ENCODE data around the gene TTLL12.

TTLL12 gene

DNA sequence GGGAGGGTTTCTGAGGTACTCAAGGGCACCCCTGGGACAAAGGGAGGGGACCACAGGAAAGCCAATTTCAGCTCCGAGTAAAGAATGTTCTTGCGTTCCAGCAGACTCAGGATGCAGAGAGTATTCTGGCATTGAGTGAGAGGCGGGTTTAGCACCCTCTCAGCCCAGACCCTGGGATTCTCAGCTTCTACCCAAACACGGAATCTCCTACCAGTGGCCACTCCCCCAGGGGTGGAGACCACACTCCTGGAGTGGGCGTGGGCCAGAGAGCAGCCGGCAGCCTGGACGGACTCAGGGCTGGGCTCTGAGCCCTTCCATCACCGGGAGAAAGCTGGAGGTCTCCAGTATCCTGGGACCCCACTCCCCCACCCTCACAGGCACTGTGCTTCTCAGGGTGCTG is 26.1 kb upstream of the TTLL12 start:
- no peak for DNase-seq

DNA sequence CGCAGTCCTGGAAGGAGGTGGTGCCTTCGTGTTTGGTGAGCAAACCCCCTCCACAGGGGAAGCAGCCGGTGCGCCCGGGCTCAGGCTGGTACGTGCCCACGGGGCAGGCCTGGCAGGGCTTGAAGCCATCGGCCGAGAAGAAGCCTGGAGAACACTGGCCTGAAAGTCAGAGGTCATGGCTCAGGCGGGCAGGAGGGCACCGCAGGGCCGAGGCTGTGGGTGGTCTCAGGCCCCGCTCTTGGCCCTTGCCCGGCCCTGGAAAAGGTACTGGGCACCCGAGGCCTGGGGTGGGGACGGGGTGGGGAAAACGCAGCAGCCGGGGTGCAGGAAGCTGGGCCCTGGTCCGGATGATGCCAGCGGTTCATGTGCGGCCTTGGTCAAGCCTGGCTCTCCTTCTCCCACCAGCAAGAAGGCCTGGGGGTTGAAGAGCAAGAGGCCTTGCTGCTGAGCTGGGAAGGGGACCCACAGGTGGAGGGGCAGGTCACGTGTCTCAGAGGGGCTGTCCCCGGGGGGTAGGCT is 25.6 kb upstream of the TTLL12 start:
- DNase-seq, result no peak

DNA sequence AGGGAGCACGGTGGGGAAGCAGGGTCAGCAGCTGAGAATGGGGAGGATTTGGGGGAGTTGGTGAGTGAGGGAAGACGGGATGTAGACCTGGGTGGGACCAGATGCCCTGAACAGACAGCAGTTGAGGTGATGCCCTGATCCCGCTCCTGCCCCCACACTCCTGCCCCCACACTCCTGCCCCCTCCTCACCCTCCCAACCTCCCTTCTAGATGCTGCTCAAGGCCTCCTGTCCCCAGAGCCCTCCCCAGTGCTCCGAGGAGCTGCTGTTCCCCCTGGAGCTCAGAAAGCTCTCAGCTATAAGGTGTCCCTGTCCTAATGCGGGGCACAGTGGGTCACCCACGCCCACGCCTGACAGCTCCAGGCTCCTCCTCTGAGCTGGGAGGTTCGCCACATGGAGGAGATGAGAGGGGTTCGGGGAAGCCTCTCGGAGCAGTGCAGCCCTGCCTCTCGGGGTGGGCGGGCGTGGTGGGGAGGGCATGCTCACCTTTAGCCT is 25.1 kb upstream of the TTLL12 start:
- no peak for DNase-seq

GRCh38 chr22:43210631-43211515 is 23.9 kb upstream of the TTLL12 start:
- DNase-seq, result no peak

DNA sequence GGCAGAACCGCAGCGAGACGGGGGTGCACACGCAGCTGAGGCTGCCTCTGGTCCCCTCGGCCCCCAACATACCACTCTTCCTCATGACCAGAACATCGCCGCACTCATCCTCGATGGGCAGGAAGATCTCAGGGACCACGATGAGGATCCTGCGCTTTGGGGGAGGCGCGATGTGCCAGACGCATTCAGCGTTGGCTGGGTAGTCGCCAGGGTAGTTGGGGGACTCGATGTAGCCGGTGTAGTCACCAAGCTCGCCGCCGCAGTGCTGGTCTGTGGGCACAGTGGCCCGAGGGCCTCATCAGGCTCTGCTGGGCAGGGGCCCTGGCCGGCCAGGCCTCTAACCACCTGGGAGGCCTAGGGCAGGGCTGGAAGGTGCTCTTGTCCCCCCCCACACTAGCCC is 23.0 kb upstream of the TTLL12 start:
- DNase-seq, result no peak

- DNase-seq, result no peak
Observed at GRCh38 chr22:43209523-43209890, 22.6 kb upstream of the TTLL12 start.

DNA sequence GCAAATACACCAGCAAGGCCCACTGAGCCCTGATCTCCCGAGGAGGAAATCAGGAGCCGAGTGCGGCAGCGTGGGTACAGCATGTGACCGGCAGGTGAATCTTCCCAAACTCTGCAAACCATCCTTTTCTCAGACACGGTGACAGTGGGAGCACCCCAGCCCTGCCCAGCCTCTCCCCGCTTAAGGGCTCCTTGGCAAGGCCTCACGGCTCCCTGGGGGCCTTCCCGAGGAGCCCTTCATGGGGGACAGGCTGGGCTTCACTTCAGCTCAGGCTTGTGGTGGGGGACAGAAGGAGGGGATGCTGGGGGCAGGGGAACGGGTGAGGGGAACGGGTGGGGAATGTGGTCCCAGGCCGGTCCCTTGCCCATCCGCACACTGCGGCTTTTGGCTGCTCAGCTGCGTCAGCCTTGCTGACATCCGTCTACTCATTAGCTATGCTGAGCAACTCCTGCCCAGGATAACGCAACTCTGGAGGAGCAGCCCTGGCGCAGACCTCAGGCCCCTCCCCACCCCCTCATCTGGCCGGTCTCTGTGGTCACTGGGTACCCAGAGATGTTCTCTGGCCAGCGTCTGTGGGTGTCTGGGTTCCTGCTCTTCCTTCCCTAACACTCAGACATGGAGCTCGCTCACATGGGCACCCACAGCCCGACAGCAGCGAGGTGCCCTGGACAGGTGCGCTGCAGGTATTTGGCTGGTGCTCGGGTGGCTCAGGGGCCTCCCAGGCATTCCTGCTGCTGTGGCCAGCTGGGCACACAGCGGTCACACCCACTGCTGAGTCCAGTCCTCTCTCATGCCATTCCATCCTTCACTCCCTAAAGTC is 22.0 kb upstream of the TTLL12 start:
- DNase-seq, result no peak

DNA sequence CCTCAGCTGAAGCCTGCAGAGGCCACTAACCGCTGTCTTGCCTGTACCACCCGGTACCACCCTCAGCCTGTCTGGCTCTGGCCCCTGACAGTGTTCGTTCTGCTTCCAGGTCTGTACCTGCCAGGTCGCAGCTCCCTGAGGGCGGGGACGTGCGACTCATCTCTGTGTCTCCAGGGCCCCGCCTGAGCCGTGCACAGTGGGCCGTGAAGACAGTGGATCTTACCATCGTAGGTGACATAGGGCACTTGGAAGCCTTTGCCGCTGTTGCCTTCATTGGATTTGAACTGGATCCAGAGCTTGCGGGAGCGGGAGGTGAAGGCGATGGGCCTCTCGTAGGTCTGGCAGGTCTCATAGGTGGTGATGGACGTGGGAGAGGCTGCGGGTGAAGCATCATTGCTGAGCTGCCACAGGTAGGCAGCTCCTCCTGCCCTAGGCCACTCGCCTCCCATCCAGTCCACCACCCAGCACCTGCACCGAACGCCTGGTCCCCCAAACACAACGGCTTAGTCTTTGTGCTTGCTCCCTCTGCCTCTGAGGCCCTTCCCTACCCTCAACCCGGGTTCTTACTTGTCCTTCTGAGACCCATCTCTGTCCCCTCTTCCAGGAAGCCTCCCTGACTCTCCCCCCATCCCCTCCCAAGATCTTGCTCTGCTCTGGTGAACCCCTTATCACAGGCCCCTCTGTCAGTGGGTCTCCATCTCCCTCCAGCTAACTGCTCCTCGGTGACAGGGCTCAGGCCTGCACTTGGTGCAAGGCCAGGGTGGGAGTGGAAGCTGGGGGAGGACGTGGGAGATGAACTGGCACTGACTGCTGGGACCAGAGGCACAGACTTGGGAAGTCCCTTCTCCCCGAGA is 21.1 kb upstream of the TTLL12 start:
- no peak for DNase-seq

DNA sequence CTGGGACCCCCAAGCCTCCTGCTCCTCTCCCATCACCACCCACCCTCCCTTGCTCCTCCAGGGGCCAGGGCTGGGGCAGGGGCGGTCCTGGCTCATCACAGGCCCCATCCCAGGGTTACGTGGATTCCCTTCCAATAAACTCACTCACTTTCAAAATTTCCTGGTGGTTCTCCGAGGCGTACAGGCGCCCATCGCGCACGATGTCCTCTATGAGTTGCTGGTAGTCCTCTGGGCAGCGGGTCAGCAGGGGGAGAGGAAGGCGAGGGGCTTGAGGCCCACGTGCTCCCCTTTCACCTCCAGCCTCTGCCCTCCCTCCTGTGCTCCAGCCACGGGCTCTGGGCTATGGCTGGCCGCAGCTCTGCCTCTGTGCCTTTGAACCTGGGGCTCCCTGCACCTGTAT is 20.5 kb upstream of the TTLL12 start:
- DNase-seq, result no peak

- DNase-seq, result no peak
Observed at GRCh38 chr22:43206509-43207161, 19.7 kb upstream of the TTLL12 start.

GRCh38 chr22:43205748-43206508 is 19.0 kb upstream of the TTLL12 start:
- DNase-seq, result no peak

DNA sequence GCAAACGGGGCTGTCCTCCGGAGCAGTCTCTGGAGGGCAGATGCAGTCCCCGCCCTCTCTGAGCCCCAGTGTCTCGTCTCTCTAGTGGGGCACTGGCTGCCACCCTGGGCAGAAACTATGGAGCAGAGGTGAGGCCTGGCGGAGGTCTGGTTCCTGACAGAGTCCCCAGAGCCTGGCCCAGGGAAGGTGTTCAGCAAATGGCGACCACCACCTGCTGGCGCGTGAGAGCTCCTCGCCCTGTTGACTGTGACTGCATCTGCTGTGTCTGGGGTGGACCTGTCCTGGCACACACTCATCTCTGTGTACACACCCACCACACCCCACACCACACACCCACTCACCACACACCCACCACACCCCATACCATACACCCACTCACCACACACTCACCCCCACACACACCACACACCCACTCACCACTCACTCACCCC is 18.3 kb upstream of the TTLL12 start:
- no peak for DNase-seq

DNA sequence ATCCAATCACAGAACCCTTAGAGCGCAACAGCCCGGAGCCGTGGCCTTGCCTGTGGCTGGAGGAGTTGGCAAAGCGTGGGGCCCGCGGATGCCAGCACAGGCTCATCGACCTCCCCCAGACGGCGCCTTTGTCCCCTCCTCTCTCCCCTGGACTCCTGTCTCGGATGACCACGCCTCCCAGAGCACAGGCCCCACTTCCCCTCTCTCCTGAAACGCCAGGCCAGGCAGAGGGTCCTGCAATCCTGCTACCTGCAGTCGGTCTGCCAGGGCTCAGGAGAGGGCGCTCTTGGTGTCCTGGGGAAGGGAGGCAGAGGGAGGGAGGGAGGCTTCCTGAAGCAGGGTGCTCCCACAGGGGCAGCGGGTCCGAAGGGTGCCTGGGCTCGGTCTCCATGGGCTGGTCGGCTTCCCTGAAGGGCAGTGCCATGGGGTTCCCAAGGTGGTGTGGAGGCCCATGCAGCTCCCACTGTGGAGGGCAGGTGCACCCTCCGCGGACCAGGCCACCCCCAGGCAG is 16.6 kb upstream of the TTLL12 start:
- no peak for DNase-seq

DNA sequence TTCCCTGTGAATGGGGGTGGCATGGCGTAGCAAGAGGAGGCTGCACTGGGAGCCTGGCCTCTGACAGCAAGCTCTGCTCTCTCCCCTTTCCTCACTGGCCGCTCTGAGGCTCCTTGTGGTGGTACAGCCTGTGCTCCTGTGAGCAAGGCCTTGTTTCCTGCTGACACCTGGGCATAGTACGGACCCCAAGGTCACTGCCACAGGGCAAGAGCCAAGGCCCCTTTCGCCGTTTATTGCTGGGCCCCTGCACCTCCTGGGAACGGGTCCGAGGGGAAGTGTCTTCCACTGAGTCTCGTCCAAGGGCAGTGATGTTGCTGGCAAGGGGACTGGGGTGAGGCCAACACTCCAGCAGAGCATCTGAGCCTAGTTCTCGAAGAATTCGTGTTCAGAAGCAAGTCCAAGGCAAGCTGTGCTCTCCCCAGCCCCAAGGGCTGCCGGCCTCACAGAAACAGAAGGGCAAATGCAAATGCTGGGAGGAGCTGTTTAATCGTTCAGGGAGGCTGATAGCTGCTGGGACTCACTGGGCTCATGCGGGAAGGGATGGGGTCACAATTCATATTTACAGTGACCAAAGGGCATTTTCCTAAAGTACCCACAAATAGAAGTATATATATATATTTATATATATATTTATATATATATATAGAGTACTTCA is 15.9 kb upstream of the TTLL12 start:
- no peak for DNase-seq

- DNase-seq, result no peak
Observed at GRCh38 chr22:43202326-43202725, 15.4 kb upstream of the TTLL12 start.

DNA sequence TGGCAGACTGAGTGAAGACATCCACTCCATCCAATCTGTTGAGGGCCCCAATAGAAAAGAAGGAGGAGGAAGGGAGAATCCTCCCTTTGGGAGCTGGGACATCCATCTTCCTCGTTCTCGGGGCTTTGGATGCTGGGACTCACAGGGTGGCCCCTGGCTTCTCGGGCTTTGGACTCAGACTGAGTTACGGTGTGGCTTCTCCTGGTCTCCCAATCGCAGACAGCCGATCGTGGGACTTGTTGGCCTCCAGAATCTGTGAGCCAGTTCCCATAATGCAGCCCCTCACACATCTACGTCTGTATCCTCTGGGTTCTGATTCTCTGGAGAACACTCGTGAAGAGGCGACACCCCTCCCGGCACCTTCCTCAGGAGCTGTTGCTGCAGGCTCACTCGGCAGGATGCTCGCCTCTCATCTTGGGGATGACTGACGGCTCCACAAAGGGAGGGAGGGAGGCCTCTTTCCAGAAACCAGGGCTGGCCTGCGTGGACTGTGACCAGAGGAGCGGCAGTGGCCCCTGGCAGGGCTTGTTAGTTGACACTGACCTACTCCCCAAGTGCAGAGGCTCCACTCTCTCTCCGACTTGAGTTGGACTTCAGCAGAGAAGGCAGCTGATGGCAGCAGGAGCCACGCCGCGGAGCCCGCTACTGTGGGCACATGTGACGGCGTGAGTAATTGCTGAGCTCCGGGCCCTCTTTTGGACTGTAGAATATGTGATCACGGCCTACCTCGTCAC is 14.7 kb upstream of the TTLL12 start:
- no peak for DNase-seq

GRCh38 chr22:43200555-43200954 is 13.6 kb upstream of the TTLL12 start:
- DNase-seq, result no peak

GRCh38 chr22:43200031-43200430 is 13.1 kb upstream of the TTLL12 start:
- DNase-seq, result no peak

DNA sequence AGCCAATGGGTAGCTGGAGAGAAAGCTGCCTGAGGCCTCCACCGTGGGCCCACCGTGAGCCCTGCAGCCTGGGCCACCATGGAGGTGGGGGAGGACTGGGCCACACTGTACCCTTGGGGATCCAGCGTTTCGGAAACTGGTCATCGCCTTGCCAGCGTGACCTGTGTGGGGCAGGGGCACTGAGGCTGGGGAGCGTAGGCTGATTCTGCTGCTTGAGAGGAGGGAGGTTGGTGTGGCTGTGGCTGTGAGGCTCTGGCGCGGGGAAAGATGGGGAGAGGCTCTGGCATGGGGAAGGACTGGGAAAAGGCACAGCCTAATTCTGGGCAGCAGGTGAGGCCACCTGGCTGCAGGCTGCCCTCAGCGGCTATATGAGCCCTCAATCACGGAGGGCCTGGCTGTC is 12.6 kb upstream of the TTLL12 start:
- no peak for DNase-seq

- no peak for DNase-seq
Observed at GRCh38 chr22:43198936-43199335, 12.0 kb upstream of the TTLL12 start.

All from NCI-H1930 (cell line).